MV-4-11 (cell line): Measurements from ENCODE around the gene CEP112.
"Not testable (repeated sequence)": the region's sequence is repeated elsewhere in the genome, so short reads cannot be mapped to it uniquely, and the experiment has no call there.

Experiments used
- DNase-seq: peaks from one replicate; lab custom pipeline; 2025; lab: John Stamatoyannopoulos, UW

The CEP112 gene

GRCh38 chr17:65823713-65824112 lies 368.2 kb downstream of the CEP112 start:
- DNase-seq, result no peak

DNA sequence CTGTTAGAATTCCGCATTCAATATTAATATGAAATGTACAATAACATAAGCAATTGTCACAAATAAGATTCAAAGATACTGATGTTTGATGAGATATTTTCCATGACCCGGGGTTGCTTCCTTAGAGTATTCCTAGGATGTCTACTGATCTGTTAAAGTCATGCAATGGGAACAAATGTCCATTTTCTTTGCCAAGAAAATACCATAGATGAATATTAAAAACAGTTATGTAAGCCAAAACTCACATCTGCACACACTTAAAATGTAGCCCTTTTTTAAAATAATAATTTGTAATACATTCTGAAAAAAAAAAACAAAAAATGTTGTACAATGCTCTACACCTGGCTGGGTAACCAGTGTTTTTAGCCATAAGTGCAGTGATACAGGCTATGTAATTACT lies 371.1 kb downstream of the CEP112 start:
- no peak for DNase-seq

- DNase-seq, result no peak
Measured at GRCh38 chr17:65820306-65820705, 371.6 kb downstream of the CEP112 start.

DNA sequence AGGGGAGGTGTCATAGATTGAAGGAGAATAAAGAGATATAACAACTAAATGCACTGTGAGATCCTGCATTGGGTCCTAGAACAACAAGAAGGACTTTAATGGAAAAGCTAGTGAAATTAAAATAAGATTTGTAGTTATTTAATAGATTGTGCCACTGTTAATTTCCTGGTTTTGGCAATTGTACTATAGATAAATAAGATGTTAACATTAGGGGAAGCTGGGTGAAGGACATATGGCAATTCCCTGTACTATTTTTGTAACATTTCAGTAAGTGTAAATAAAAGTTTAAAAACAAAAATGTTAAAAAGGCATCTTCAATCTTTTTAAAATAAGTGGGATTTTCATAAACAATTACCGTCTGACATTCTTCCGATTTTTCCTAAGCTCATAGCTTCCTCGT lies 372.1 kb downstream of the CEP112 start:
- DNase-seq, result no peak

DNA sequence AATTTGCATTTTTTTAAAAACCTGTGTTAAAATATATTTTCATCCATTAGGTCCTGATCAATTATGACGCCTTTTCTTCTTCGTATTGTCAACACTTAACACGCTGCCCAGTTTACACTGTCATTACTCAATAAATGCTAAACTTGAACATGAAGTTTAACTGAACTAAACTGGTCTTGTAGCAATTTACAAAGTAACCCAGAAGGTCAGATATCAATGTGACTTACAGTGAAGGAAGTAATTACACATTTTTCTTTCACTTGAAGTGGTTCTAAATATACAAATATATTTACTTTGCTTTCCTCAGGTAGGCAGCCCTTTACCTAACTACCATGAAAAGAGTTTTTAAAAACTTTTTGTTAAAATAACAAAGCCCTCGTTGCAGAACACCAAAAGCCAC lies 374.0 kb downstream of the CEP112 start:
- no peak for DNase-seq

DNA sequence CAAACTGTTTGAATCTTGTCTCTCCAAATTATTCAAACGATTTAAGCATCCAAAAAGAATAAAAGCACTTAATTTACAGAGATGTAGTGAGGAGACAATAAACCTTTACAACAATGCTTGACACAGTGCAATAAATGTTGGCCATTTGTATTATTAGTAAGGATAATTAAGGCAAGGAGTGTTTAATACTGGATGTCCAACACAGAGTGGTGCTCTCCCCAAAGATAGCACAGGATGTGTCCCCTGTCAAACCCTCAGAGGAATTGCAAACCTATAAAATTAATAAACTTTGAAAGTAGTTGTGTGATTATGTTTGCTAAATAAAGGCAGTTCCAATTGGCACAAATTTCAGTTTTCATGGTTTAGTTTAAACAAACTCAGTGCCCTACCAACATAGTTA lies 377.5 kb downstream of the CEP112 start:
- no peak for DNase-seq

DNA sequence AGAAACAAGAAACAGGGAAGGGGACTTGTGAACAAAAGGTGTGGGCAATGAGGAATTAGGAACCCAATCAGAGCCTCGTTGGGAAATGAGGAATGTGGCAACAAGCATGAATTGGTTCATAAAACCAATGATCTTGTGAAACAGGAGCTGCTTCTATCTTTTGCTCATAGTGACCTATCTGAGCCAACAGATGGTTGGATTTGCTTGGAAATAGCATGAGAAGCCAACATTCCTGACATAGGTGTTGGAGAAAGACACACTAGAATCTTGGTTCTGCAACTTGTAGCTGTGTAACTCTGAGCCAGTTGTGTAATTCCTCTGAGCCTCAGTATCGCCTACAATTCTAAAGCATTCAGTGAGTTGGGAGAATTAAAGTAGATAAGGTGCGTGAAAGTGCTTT lies 378.6 kb downstream of the CEP112 start:
- no peak for DNase-seq

- no peak for DNase-seq
Measured at GRCh38 chr17:65811043-65811442, 380.9 kb downstream of the CEP112 start.

- DNase-seq, result no peak
Measured at GRCh38 chr17:65809366-65809765, 382.6 kb downstream of the CEP112 start.

DNA sequence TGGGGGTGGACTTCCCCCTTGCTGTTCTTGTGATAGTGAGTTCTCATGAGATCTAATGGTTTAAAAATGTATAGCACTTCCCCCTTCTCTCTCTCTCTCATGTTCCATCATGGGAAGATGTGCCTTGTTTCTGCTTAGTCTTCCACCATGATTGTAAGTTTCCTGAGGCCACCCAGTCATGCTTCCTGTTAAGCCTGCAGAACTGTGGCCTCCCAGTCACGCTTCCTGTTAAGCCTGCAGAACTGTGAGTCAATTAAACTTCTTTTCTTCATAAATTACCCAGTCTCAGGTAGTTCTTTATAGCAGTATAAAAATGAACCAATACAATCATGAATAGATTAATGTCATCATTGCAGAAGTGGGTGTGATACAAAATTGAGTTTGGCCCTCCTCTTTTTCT lies 383.4 kb downstream of the CEP112 start:
- DNase-seq, result not testable (repeated sequence)

GRCh38 chr17:65807361-65807760 lies 384.6 kb downstream of the CEP112 start:
- DNase-seq, result no peak

GRCh38 chr17:65801513-65801912 lies 390.4 kb downstream of the CEP112 start:
- DNase-seq, result no peak

GRCh38 chr17:65800655-65801054 lies 391.3 kb downstream of the CEP112 start:
- no peak for DNase-seq

DNA sequence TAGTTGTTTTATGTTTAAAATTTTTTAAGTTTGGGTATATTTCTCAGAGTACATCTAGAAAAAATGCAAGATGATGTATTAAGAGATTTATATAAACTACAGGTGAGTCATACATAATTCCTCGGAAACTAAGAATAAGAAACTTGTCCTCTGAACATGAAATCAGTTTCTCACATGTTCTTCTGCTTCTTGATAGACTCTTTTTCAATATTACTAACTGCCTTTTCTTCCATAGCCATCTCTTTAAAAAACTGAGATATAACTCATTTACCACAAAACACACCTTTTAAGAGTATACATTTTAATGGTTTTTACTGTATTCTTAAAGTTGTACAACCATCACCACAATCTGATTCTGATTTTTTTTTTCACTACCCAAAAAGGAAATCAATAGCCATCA lies 392.1 kb downstream of the CEP112 start:
- DNase-seq, result no peak

DNA sequence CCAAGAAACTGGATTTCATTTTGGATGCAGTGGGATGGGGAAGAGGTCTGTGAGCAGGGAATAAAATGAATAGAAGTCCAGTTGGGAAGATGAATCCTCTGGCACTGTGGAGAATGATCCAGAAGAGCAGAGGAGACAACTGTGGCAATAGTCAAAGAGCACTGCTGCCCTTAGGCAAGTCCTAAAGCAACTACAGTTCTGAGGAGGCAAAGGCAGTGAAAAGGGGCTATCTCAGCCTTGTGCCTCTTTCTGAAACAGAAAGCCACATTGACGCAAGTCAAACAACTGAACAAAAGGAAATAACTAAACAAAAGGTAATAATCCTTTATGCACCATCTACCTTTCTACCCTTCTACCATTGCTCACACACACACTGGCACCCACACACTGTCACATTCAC lies 392.5 kb downstream of the CEP112 start:
- DNase-seq, result no peak

DNA sequence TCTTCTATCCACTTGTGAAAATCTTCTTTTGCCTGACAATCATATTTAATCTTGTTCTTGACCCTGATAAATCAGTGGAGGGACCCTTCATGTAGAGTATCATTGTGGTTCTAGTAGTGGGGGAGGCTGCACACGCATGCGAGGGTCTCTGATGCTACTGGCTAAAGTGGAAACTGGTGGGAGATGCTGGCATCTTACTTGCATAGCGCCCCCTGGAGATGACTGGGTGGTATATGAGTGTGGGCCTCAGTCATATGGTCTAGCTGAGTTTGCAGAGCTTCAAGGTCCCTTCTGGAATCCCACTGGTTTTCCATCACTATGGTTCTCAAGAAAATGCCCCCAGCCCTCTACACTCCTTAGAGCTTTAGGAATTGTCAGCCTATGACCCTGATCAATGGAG lies 394.1 kb downstream of the CEP112 start:
- DNase-seq, result no peak

DNA sequence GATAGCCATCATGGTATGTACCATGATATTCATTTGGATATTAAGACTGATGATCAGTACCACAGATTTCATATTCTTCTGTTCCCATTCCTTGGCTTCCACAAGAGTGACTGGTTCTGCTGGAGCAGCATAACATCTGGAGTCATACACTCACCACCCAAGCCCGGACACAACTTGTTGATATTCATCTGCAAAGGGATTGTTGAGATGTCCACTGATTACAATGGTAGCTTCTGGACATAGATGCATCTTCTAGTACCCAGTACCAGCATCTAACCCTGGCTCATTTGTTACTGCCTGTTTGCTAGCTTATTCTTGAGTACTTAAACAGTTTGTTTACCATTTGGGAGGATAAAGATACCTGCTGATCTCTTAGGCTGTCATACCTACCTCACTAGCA lies 394.8 kb downstream of the CEP112 start:
- no peak for DNase-seq

DNA sequence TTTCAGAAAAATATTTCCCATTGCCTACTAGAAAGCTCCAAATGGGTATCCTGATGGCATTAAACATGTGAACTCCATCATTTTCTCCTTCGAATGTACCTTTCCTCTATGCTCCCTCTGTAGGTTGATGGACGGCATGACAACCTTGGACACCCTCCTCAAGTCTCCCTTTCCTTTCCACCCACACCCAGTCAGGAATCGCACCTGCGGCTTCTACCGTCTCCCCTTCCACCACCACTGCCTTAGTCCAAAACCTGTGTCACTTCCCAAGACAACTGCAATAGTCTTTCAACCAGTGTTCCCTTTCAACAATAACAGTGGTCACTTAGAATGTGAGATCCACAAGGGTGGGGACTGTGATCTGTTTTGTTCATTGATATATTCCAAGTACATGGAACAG lies 397.4 kb downstream of the CEP112 start:
- DNase-seq, result no peak

- DNase-seq, result no peak
Measured at GRCh38 chr17:65790241-65790640, 401.7 kb downstream of the CEP112 start.

- DNase-seq, result no peak
Measured at GRCh38 chr17:65787503-65787902, 404.4 kb downstream of the CEP112 start.

- no peak for DNase-seq
Measured at GRCh38 chr17:65786479-65786878, 405.5 kb downstream of the CEP112 start.

DNA sequence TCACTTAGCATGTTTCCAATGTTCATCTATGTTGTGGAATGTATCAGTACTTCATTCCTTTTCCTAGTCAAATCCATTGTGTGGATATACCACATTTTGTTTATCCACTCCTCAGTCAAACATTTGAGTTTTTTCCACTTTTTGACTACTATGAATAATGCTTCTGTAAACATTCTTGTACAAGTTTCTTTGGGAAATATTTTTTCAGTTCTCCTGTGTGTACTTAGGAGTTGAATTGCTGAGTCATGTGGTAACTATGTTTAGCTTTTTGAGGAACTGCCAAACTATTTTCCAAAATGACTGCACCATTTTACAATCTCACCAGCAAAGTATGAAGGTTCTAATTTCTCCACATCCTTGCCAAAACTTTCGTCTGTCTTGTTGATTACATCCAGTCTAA lies 406.8 kb downstream of the CEP112 start:
- peak; percentile 43 for DNase-seq

GRCh38 chr17:65783845-65784334 lies 408.0 kb downstream of the CEP112 start:
- DNase-seq, result no peak

- not testable (repeated sequence) for DNase-seq
Measured at GRCh38 chr17:65782104-65782706, 409.7 kb downstream of the CEP112 start.

GRCh38 chr17:65780111-65780510 lies 411.8 kb downstream of the CEP112 start:
- no peak for DNase-seq
